Neuron (in vitro differentiated cells): ENCODE data around the gene CUL2.

Source experiments
- H2AFZ ChIP-seq: one replicate; pipeline ENCODE4 v1.6.1; 2013; ENCODE audit warnings: low read depth, mild to moderate bottlenecking, inconsistent platforms, low read length, moderate library complexity
- H3K27me3 ChIP-seq: one replicate; pipeline ENCODE4 v1.6.1; 2013; ENCODE audit warnings: low read length; ENCODE audit not compliant: insufficient read depth
- H3K36me3 ChIP-seq: one replicate; pipeline ENCODE4 v1.6.1; 2013; ENCODE audit warnings: low read length; ENCODE audit not compliant: insufficient read depth
- H3K4me1 ChIP-seq: one replicate; pipeline ENCODE4 v1.6.1; 2013; ENCODE audit warnings: low read length; ENCODE audit not compliant: insufficient read depth
- H3K4me3 ChIP-seq: 2 replicates; pipeline ENCODE4 v1.5.1; 2013; ENCODE audit warnings: mild to moderate bottlenecking, low read length, moderate library complexity
- H3K9me3 ChIP-seq: one replicate; pipeline ENCODE4 v1.6.1; 2013; ENCODE audit warnings: low read length

The CUL2 gene

DNA sequence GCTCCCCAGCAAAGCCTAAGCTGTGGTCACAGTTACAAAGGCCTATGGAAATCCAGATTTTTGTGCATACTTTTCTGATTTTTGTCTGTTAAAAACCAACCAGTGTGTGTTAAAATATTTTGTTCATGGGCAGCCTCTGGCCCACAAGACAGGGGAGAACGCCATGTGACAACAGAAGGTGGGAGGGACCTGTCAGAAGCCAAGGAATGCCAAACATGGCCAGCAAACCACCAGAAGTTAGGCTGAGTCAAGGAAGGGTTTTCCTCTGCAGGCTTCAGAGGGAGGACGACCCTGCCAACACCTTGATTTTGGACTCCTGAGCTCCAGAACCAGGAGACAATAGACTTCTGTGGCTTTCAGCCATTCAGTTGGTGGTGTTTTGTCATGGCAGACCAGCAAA lies 127.3 kb downstream of the CUL2 start:
- Histone ChIP-seq H3K27me3 (no peaks in the 10 kb centered on the region), H3K4me1 (peaks cover 9% of the 10 kb centered on the region), H2AFZ (no peak overlapping the region), H3K9me3 (no peaks in the 10 kb centered on the region), H3K36me3 (no peaks in the 10 kb centered on the region), H3K4me3 (no peak overlapping the region)

GRCh38 chr10:34960983-34961382 lies 129.2 kb downstream of the CUL2 start:
- Histone ChIP-seq H2AFZ (no peak overlapping the region), H3K9me3 (no peaks in the 10 kb centered on the region), H3K36me3 (no peaks in the 10 kb centered on the region), H3K27me3 (no peaks in the 10 kb centered on the region), H3K4me3 (no peak overlapping the region), H3K4me1 (peaks cover 3% of the 10 kb centered on the region)

GRCh38 chr10:34959786-34960185 lies 130.4 kb downstream of the CUL2 start:
- peaks cover 3% of the 10 kb centered on the region for H3K4me1 ChIP-seq
- no peak overlapping the region for H3K4me3 ChIP-seq
- no peaks in the 10 kb centered on the region for H3K9me3 ChIP-seq
- no peak overlapping the region for H2AFZ ChIP-seq
- H3K36me3 ChIP-seq, result no peaks in the 10 kb centered on the region
- H3K27me3 ChIP-seq, result no peaks in the 10 kb centered on the region

DNA sequence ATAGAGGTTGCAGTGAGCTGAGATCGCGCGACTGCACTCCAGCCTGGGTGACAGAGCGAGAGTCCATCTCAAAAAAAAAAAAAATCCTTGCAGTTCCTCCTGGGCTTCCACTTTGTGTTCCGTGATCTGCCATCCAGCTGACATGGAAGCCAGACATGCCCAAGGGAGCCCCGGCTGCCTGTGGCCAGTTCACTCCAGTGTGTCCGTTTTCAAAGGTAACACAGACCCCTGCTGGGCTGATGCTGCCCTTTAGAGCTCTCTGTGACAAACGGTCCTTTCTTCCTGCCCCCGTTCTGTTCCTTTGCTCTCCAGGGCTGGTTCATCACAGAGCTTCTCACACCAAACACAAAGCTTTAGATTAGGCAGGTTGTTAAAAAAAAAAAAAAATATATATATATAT lies 130.8 kb downstream of the CUL2 start:
- H3K36me3 ChIP-seq, result no peaks in the 10 kb centered on the region
- H3K4me1 ChIP-seq, result peaks cover 3% of the 10 kb centered on the region
- no peak overlapping the region for H3K4me3 ChIP-seq
- no peaks in the 10 kb centered on the region for H3K27me3 ChIP-seq
- no peaks in the 10 kb centered on the region for H3K9me3 ChIP-seq
- no peak overlapping the region for H2AFZ ChIP-seq
